Heart right ventricle (tissue), 16 donors: ENCODE data around the gene HPX. TPM values are rescaled to one million over a fixed set of nuclear protein-coding genes. Genes with fewer than 3 reads are reported as not detected.
"Not testable (repeated sequence)": the region's sequence is repeated elsewhere in the genome, so short reads cannot be mapped to it uniquely, and the experiment has no call there.

Experiments
- ATAC-seq, 8 donors: fragments of 200-7000 bp; cut with Tn5 transposase; one replicate each; pipeline ENCODE4 v1.9.1; 2020; ENCODE audit warnings: mild to moderate bottlenecking in 8 of 8, moderate library complexity in 8 of 8, moderate number of reproducible peaks in 1 of 8
- DNase-seq, 2 donors: peaks; one replicate each; pipeline ENCODE4 v3.0.0-alpha.2; 2020
- H3K27ac ChIP-seq, 10 donors: fragments of 200-600 bp; sonication (generic) in 2 of 10; one replicate each; pipeline versions ENCODE4 v1.5.0 to v1.8.0; 2020 to 2022; ENCODE audit warnings: mild to moderate bottlenecking in 3 of 10
- H3K27me3 ChIP-seq, 7 donors: fragments of 200-600 bp; one replicate each; pipeline ENCODE4 v1.8.0; 2021 to 2022; ENCODE audit warnings: mild to moderate bottlenecking in 2 of 7
- H3K36me3 ChIP-seq, 9 donors: fragments of 200-600 bp; sonication (generic) in 1 of 9; one replicate each; pipeline versions ENCODE4 v1.5.0 to v1.8.0; 2020 to 2022; ENCODE audit warnings: mild to moderate bottlenecking in 2 of 9
- H3K4me1 ChIP-seq, 9 donors: fragments of 200-600 bp; sonication (generic) in 1 of 9; one replicate each; pipeline versions ENCODE4 v1.5.0 to v1.8.0; 2020 to 2022; ENCODE audit warnings: mild to moderate bottlenecking in 4 of 9
- H3K4me3 ChIP-seq, 10 donors: fragments of 200-600 bp; sonication (generic) in 2 of 10; one replicate each; pipeline versions ENCODE4 v1.5.0 to v1.8.0; 2020 to 2022; ENCODE audit warnings: mild to moderate bottlenecking in 7 of 10, moderate library complexity in 2 of 10
- H3K9me3 ChIP-seq, 11 donors: fragments of 200-600 bp in 10 of 11; sonication (generic) in 2 of 11; one replicate each; pipeline versions ENCODE4 v1.5.0 to v1.8.0; 2013 to 2022; ENCODE audit warnings: mild to moderate bottlenecking in 2 of 11, control low read depth in 1 of 11, moderate library complexity in 1 of 11
- CTCF ChIP-seq, 9 donors: fragments of 200-600 bp; sonication (generic) in 2 of 9; IDR thresholded peaks; one replicate each; pipeline versions ENCODE4 v1.5.0 to v1.8.0; 2021 to 2022; ENCODE audit warnings: antibody characterized with exemption in 9 of 9, mild to moderate bottlenecking in 5 of 9, moderate library complexity in 1 of 9
- WGBS, 2 donors: extraction: QIAGEN DNeasy Blood & Tissue Kit; methylation state at CpG; one replicate each; pipeline ENCODE4 v1.1.7; 2013; ENCODE audit warnings: inconsistent platforms in 1 of 2; 5-methylcytosine and 5-hydroxymethylcytosine counted together
- intact Hi-C, 10 donors: fragments of 100-400 bp; cut with DNase I; formaldehyde crosslinking; loops; one replicate each; pipeline versions ENCODE4 v1.11.1 to v1.14.2; 2022
- polyA plus RNA-seq, 2 donors: library from polyadenylated mRNA; stranded (reverse); fragments of 200-250 nt; gene quantifications; one replicate each; pipeline ENCODE4 v1.2.3, GENCODE V29; 2013
- total RNA-seq, 10 donors: library from RNA; stranded (reverse); fragmentation: NEBNext Ultra II Directional in 3 of 10; extraction: Animal tissue kit (Norgen Biotek cat#: 25700) in 3 of 10; gene quantifications; one replicate each; pipeline versions ENCODE4 v1.2.1 to v1.2.4, GENCODE V29; 2021 to 2023
- donor health status: Arrhythmogenic right ventricular cardiomyopathy.
- donor health status: ischemic (EF 13 %, LVEDD 7.1; RV severe dilation, severe dysfunction).
- donor health status: healthy with polysubstance abuse.
- donor health status: DM: no; HTN: yes; CAD: no.
- donor health status: DM: no; HTN: no; CAD: no.
- donor health status: ischemic (EF 25% LVEDD 6.9; RV normal size, moderate dysfunction).
- donor health status: ischemic (EF 25% LVEDD 5.7; RV mildly dilated, moderate dysfunction).
- donor health status: healthy.
- donor health status: DM: yes; HTN: yes; CAD: no.
- donor health status: Ischemic cardiomyopathy.
- donor health status: ischemic (EF 35%, LVEDD 5.7; RV mildly dilated, moderate dysfunction).
- donor health status: nonischemic (EF 11% LVEDD 7.7; RV severe dilation, severe dysfunction).
- donor health status: DM: yes; HTN: yes; CAD: no.
- donor health status: PGD.
- donor health status: ischemic (EF 29% LVEDD 5.4; RV normal size, mild dysfunction).
- donor health status: nonischemic (EF 23%, LVEDD 6.1; RV moderate dilation, normal function).

HPX gene
- total and polyA plus RNA-seq, 12 donors, result 0.22 to 0.73 (median 0.40) TPM; not detected in 5

GRCh38 chr11:6397636-6398035 is 43.2 kb downstream of the HPX start:
- Histone ChIP-seq H3K4me3 (no peak overlapping the region), H3K27ac (no peak overlapping the region), H3K36me3 (peaks cover 0 to 94% (median 3%) of the 10 kb centered on the region in 9 donors), H3K4me1 (peaks cover 0 to 15% (median 12%) of the 10 kb centered on the region in 9 donors), H3K9me3 (no peaks in the 10 kb centered on the region), H3K27me3 (no peaks in the 10 kb centered on the region)
- intact Hi-C loops, result loop anchor here in 1 of 10 donors (10.0 kb wide), 1 partner anchor 287 kb away; the partner anchor contains the start of gene MRPL17
- no peak for TF ChIP-seq CTCF (IDR thresholded peaks at IDR 0.05)
- WGBS, 2 donors, result 53 to 56% methylated on average over 3 of the region's 3 CpGs
- ATAC-seq (no peak), DNase-seq (no peak)

GRCh38 chr11:6397156-6397555 is 43.6 kb downstream of the HPX start:
- H3K4me1 ChIP-seq, result peaks cover 0 to 19% (median 12%) of the 10 kb centered on the region in 9 donors
- H3K4me3 ChIP-seq, result no peak overlapping the region
- 46 to 65% methylated on average over 1 of the region's 1 CpG for WGBS, 2 donors
- intact Hi-C loops, result loop anchor here in 1 of 10 donors (10.0 kb wide), 1 partner anchor 288 kb away; the partner anchor contains the start of gene MRPL17
- no peak for ATAC-seq
- no peak for TF ChIP-seq CTCF (IDR thresholded peaks at IDR 0.05)
- H3K27ac ChIP-seq, result no peak overlapping the region
- no peaks in the 10 kb centered on the region for H3K9me3 ChIP-seq
- no peaks in the 10 kb centered on the region for H3K27me3 ChIP-seq
- H3K36me3 ChIP-seq, result peaks cover 0 to 89% (median 3%) of the 10 kb centered on the region in 9 donors
- DNase-seq, result no peak

GRCh38 chr11:6395470-6396060 is 45.2 kb downstream of the HPX start:
- ATAC-seq (no peak), DNase-seq (no peak)
- peaks cover 5 to 30% (median 27%) of the 10 kb centered on the region in 9 donors for H3K4me1 ChIP-seq
- H3K4me3 ChIP-seq, result no peak overlapping the region
- no peak overlapping the region for H3K27ac ChIP-seq
- WGBS, 2 donors, result 88 to 90% methylated on average over 16 of the region's 16 CpGs
- no peaks in the 10 kb centered on the region for H3K27me3 ChIP-seq
- intact Hi-C loops, result loop anchor here in 1 of 10 donors (10.0 kb wide), 1 partner anchor 289 kb away; the partner anchor contains the start of gene MRPL17
- TF ChIP-seq CTCF (IDR thresholded peaks at IDR 0.05), result no peak
- peaks cover 0 to 79% (median 0%) of the 10 kb centered on the region in 9 donors for H3K36me3 ChIP-seq
- no peaks in the 10 kb centered on the region for H3K9me3 ChIP-seq

- peak overlapping the region in 1 of 10 donors; percentile 1 for H3K4me3 ChIP-seq
- H3K27me3 ChIP-seq, result no peaks in the 10 kb centered on the region
- no peak for TF ChIP-seq CTCF (IDR thresholded peaks at IDR 0.05)
- DNase-seq (no peak), ATAC-seq (no peak)
- H3K27ac ChIP-seq, result no peak overlapping the region
- intact Hi-C loops, result loop anchor here in 1 of 10 donors (10.0 kb wide), 1 partner anchor 291 kb away; the partner anchor contains the start of gene MRPL17
- H3K9me3 ChIP-seq, result no peaks in the 10 kb centered on the region
- H3K4me1 ChIP-seq, result peaks cover 5 to 38% (median 33%) of the 10 kb centered on the region in 9 donors
- WGBS, 2 donors, result 86 to 88% methylated on average over 16 of the region's 16 CpGs
- peaks cover 0 to 65% (median 0%) of the 10 kb centered on the region in 9 donors for H3K36me3 ChIP-seq
Observed at GRCh38 chr11:6393989-6394670, 46.7 kb downstream of the HPX start.

GRCh38 chr11:6392251-6392650 is 48.5 kb downstream of the HPX start:
- intact Hi-C loops, result loop anchor here in 1 of 10 donors (10.0 kb wide), 1 partner anchor 293 kb away; the partner anchor contains the start of gene MRPL17
- not testable (repeated sequence) for DNase-seq, H3K27ac ChIP-seq, ATAC-seq, H3K4me3 ChIP-seq, H3K27me3 ChIP-seq, H3K9me3 ChIP-seq
- 96 to 98% methylated on average over 4 of the region's 4 CpGs for WGBS, 2 donors
- peaks cover 0 to 47% (median 0%) of the 10 kb centered on the region in 9 donors for H3K36me3 ChIP-seq
- peaks cover 5 to 32% (median 22%) of the 10 kb centered on the region in 9 donors for H3K4me1 ChIP-seq
